Effector memory CD4-positive, alpha-beta T cell (primary cell): Measurements from ENCODE around the gene EIF5B.
"Not testable (repeated sequence)": the region's sequence is repeated elsewhere in the genome, so short reads cannot be mapped to it uniquely, and the experiment has no call there.

Experiments
- DNase-seq, 3 donors: peaks; one replicate each; pipeline ENCODE4 v3.0.0-alpha.2; 2020
- H3K27ac ChIP-seq: 2 replicates; pipeline ENCODE4 v1.7.0; 2013; ENCODE audit warnings: mild to moderate bottlenecking, low read length, moderate library complexity; ENCODE audit not compliant: insufficient read depth, poor library complexity, severe bottlenecking
- H3K27me3 ChIP-seq: replicated peaks from 2 replicates; pipeline ENCODE4 v1.7.0; 2013; ENCODE audit warnings: mild to moderate bottlenecking, low read length; ENCODE audit not compliant: insufficient read depth, control insufficient read depth, poor library complexity, severe bottlenecking
- H3K36me3 ChIP-seq: 2 replicates; pipeline ENCODE4 v1.7.0; 2013; ENCODE audit warnings: mild to moderate bottlenecking, low read length, moderate library complexity; ENCODE audit not compliant: control insufficient read depth, insufficient read depth
- H3K4me1 ChIP-seq: 2 replicates; pipeline ENCODE4 v1.7.0; 2013; ENCODE audit warnings: low read length, mild to moderate bottlenecking; ENCODE audit not compliant: control insufficient read depth, insufficient read depth, poor library complexity, severe bottlenecking
- H3K4me3 ChIP-seq: 2 replicates; pipeline ENCODE4 v1.7.0; 2013; ENCODE audit warnings: low read length, low read depth, mild to moderate bottlenecking; ENCODE audit not compliant: insufficient read depth, poor library complexity, severe bottlenecking
- H3K9me3 ChIP-seq: 2 replicates; pipeline ENCODE4 v1.7.0; 2013; ENCODE audit warnings: mild to moderate bottlenecking, low read length, moderate library complexity; ENCODE audit not compliant: control insufficient read depth

The EIF5B gene

GRCh38 chr2:99356853-99357252 is 19.7 kb downstream of the EIF5B start:
- H3K4me3 ChIP-seq: no peak overlapping the region
- no peak for DNase-seq
- no peaks in the 10 kb centered on the region for H3K9me3 ChIP-seq
- H3K36me3 ChIP-seq: peaks cover 14% of the 10 kb centered on the region
- H3K4me1 ChIP-seq: peaks cover 2% of the 10 kb centered on the region
- H3K27me3 ChIP-seq: no peaks in the 10 kb centered on the region
- no peak overlapping the region for H3K27ac ChIP-seq

- no peak for DNase-seq
- H3K36me3 ChIP-seq: peaks cover 73% of the 10 kb centered on the region
- H3K27ac ChIP-seq: no peak overlapping the region
- H3K9me3 ChIP-seq: no peaks in the 10 kb centered on the region
- H3K27me3 ChIP-seq: no peaks in the 10 kb centered on the region
- H3K4me3 ChIP-seq: no peak overlapping the region
- H3K4me1 ChIP-seq: no peaks in the 10 kb centered on the region
Measured at GRCh38 chr2:99365661-99366060, 28.5 kb downstream of the EIF5B start.

GRCh38 chr2:99368854-99369253 is 31.7 kb downstream of the EIF5B start:
- not testable (repeated sequence) for H3K4me3 ChIP-seq, H3K9me3 ChIP-seq, H3K27ac ChIP-seq, DNase-seq, H3K4me1 ChIP-seq, H3K27me3 ChIP-seq
- H3K36me3 ChIP-seq: peaks cover 70% of the 10 kb centered on the region

DNA sequence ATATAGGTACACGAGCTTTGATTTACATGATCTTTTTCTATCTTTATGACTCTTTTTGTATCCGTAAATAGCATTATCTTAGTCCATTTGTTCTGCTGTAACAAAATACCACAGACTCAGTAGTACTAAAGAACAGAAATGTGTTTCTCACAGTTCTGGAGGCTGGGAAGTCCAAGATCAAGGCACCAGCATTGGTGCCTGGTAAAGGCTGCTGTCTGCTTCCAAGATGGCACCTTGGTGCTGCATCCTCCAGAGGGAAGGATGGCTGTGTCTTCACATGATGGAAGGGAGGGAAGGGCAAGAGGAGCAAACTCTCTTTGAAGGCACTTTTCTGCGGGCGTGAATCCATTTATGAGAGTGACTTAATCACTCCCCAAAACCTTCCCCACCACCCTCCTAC is 36.0 kb downstream of the EIF5B start:
- Histone ChIP-seq H3K9me3 (no peaks in the 10 kb centered on the region), H3K4me1 (no peaks in the 10 kb centered on the region), H3K27ac (no peak overlapping the region), H3K27me3 (no peaks in the 10 kb centered on the region), H3K36me3 (peaks cover 64% of the 10 kb centered on the region), H3K4me3 (no peak overlapping the region)
- no peak for DNase-seq

- Histone ChIP-seq H3K9me3 (no peaks in the 10 kb centered on the region), H3K4me1 (no peaks in the 10 kb centered on the region), H3K27me3 (no peaks in the 10 kb centered on the region), H3K4me3 (no peak overlapping the region), H3K27ac (no peak overlapping the region), H3K36me3 (peaks cover 64% of the 10 kb centered on the region)
- no peak for DNase-seq
Measured at GRCh38 chr2:99374747-99375146, 37.6 kb downstream of the EIF5B start.

DNA sequence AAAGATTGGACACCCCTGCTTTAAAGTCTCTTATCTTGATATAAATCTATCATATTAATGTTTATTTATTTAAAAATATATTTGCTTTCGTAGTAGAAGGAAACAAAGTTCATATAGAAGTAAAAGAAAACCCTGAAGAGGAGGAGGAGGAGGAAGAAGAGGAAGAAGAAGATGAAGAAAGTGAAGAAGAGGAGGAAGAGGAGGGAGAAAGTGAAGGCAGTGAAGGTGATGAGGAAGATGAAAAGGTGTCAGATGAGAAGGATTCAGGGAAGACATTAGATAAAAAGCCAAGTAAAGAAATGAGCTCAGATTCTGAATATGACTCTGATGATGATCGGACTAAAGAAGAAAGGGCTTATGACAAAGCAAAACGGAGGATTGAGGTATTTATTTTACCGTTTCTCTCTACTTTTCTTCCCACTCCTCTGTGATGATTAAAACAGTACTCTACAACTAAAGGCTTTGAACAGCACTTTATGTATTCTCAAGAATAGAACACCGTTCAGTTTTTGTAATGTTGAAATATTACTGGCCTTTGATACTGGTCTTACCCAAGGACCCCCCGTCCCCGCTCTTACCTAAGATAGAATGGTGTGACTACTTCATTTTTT is 39.2 kb downstream of the EIF5B start:
- Histone ChIP-seq H3K9me3 (no peaks in the 10 kb centered on the region), H3K4me3 (no peak overlapping the region), H3K36me3 (peaks cover 62% of the 10 kb centered on the region), H3K27me3 (no peaks in the 10 kb centered on the region), H3K4me1 (no peaks in the 10 kb centered on the region), H3K27ac (no peak overlapping the region)
- DNase-seq: no peak

GRCh38 chr2:99377879-99378278 is 40.7 kb downstream of the EIF5B start:
- Histone ChIP-seq H3K36me3 (peaks cover 54% of the 10 kb centered on the region), H3K27ac (no peak overlapping the region), H3K4me3 (no peak overlapping the region), H3K27me3 (no peaks in the 10 kb centered on the region), H3K9me3 (no peaks in the 10 kb centered on the region), H3K4me1 (no peaks in the 10 kb centered on the region)
- DNase-seq: no peak

DNA sequence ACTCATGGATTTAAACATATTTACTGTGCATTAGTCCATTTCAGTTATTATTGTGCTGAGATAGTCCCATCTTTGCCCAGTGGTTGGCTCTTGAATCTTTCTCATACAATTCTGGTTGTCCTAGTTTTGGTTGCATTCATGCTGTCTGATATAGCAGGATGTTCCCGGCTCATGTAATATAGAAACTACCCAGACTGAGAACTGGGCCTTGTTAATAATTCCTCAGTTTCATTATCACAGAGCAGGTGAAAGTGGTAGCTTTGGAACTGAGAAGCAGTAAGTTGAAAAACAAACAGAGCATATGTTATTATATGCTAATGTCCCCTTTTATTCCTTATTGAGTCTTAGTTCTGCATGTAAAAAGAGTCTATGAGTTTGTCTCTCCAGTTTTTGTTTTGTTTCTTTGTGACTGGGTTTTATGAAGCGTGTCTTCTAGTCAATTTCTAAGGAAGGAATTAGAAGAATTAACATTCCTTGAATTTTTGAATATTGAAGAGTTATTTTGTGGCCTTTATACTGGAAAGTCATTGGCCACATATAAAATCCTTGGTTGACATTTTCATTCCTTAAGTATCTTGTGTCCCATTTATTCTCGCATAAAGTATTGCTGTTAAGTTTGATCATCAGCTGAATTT is 43.3 kb downstream of the EIF5B start:
- H3K36me3 ChIP-seq: peaks cover 50% of the 10 kb centered on the region
- no peaks in the 10 kb centered on the region for H3K9me3 ChIP-seq
- no peak overlapping the region for H3K4me3 ChIP-seq
- H3K27me3 ChIP-seq: no peaks in the 10 kb centered on the region
- no peak for DNase-seq
- H3K4me1 ChIP-seq: no peaks in the 10 kb centered on the region
- H3K27ac ChIP-seq: no peak overlapping the region

DNA sequence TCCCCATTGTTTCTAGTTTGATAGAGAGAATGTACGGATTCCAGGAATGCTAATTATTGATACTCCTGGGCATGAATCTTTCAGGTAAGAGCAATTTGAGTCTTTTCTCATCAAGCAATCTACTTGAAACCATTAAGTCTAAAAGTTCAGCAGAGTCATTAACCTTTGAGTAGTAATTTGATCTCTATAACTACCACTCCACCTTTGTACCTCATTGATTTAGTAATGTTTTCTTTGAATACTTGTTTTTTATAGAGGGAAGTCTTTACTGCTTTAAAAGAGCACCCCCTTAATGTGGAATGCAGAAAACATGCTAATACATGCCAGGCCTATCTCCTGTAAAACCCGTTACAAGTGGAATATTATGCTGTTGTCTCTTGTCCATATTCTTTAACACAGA is 45.0 kb downstream of the EIF5B start:
- Histone ChIP-seq H3K36me3 (peaks cover 36% of the 10 kb centered on the region), H3K4me1 (no peaks in the 10 kb centered on the region)
- no peak for DNase-seq

GRCh38 chr2:99386011-99386410 is 48.8 kb downstream of the EIF5B start:
- H3K27me3 ChIP-seq: no peaks in the 10 kb centered on the region
- H3K27ac ChIP-seq: no peak overlapping the region
- peaks cover 22% of the 10 kb centered on the region for H3K36me3 ChIP-seq
- no peak overlapping the region for H3K4me3 ChIP-seq
- DNase-seq: no peak
- no peaks in the 10 kb centered on the region for H3K4me1 ChIP-seq
- H3K9me3 ChIP-seq: no peaks in the 10 kb centered on the region

More for the DNA sequence above, 45.0 kb downstream of the EIF5B start:
- Histone ChIP-seq H3K9me3 (no peaks in the 10 kb centered on the region), H3K27ac (no peak overlapping the region), H3K27me3 (no peaks in the 10 kb centered on the region), H3K4me3 (no peak overlapping the region)
